HPDE6-E6E7 (cell line): ENCODE results near the gene SLC29A3.
"Not testable (repeated sequence)": the region's sequence is repeated elsewhere in the genome, so short reads cannot be mapped to it uniquely, and the experiment has no call there.

Experiments used
- DNase-seq: peaks from one replicate; pipeline ENCODE4 v3.0.0; 2011; ENCODE audit warnings: missing footprints; ENCODE audit errors: extremely low spot score

SLC29A3 gene

DNA sequence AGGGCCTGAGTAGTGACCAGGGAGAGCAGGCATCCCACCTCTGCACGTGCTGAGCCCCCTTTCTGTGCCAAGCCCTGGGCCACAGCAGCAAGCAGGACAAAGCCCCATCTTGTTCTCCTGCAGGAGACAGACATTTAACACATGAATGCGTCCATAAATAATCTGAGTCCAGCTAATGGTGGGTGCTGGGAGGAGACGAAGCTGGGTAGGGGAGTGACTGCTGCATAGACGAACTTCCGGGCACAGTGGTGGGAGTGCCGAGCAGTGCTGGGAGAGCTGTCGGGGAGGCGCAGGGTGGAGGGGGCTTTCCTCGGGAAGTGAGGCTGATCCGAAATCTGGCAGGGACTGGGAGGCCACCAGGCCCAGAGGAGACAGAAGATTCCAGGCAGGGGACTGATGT, 35.2 kb upstream of the SLC29A3 start:
- no peak for DNase-seq

GRCh38 chr10:71284544-71285179, 34.4 kb upstream of the SLC29A3 start:
- no peak for DNase-seq

DNA sequence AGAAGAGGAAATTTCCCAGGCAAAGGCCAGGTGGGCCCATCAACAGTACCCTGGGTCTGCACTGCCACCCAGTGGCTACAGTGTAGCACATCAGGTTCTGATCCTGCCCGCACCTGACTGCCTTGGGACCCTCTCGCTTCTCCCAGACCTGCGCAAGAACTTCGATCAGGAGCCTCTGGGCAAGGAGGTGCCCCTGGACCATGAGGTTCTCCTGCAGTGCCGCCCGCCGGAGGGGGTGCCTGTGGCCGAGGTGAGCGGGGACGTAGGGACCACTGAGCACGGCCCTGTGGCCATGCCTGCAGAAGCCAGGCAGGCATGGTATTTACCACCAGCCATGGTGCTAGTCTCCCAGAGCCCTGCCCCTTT, 33.9 kb upstream of the SLC29A3 start:
- no peak for DNase-seq

GRCh38 chr10:71285986-71286385, 33.1 kb upstream of the SLC29A3 start:
- DNase-seq, result no peak

DNA sequence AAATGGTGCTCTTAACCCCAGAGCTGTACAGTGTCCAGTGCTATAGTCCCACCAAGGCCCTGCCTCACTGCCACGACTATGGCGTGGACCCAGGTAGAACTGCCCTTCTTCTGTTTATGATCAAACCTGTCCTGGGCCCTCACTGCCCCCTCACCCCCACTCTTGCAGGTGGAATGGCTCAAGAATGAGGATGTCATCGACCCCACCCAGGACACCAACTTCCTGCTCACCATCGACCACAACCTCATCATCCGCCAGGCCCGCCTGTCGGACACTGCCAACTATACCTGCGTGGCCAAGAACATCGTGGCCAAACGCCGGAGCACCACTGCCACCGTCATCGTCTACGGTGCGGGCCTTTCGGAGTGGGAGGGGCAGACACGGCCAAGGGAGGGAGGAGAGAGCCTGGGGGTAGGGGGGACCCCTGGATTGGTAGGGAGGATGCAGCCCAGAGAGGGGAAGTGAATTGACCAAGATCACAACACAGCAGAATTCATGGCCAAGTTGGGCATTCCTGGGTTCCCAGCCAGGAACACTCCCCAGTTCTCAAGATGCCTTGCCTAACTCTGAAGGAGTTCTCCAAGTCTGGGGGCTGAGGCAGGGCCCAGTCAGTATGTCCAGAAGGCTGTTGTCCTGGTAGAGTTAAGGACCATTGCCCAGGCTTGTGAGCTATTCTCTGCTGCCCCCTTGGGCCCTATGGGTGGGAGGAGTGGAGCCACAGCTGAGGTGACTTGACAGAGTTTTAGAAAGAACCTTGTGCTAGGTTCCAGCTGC, 32.4 kb upstream of the SLC29A3 start:
- DNase-seq, result no peak

DNA sequence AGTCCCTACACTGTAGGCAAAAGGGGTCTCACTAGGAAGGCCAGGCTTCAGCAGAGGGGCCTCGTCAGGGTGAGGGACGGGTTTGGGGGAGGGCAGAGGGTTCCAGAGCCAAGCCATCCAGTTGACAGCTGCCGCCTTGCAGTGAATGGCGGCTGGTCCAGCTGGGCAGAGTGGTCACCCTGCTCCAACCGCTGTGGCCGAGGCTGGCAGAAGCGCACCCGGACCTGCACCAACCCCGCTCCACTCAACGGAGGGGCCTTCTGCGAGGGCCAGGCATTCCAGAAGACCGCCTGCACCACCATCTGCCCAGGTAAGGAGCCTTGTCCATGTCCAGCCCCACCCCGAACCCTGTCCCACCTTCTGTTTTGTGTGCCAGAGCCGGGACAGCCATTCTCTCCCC, 31.6 kb upstream of the SLC29A3 start:
- DNase-seq, result no peak

- DNase-seq, result no peak
Measured at GRCh38 chr10:71288461-71288860, 30.6 kb upstream of the SLC29A3 start.

DNA sequence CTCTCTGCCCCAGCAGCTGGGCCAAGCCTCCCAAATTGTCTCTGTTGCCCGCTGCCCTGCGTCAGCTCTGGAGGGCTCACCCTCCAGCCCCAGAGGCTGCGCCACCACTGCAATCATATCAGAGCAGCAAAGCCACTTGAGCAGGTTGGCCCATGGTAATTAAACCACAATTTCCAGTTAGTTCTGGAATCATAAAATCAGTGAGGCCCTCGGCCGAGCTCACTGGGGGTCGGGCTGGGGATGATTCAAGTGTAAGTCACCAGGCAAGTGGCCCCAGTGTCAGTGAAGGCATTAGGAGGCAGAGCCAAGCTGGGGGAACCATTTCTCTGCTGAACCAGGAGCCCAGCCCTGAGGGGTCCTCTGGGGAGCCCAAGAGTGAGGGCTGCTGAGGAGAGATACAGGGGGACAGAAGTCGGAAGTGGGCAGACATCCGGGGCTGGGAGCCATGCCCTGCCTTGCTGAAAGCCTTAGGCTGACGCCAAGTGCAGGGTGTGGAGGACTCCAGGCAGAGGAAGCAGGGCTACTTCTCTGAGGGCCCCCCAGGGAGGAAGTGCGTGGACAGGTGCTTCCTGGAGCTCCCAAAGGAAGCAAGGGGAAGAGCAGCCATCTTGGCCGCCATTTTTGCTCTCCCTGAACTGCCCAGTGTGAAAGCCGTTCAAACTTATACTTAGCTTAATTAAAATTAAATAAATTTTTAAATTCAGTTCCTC, 29.5 kb upstream of the SLC29A3 start:
- DNase-seq, result no peak

DNA sequence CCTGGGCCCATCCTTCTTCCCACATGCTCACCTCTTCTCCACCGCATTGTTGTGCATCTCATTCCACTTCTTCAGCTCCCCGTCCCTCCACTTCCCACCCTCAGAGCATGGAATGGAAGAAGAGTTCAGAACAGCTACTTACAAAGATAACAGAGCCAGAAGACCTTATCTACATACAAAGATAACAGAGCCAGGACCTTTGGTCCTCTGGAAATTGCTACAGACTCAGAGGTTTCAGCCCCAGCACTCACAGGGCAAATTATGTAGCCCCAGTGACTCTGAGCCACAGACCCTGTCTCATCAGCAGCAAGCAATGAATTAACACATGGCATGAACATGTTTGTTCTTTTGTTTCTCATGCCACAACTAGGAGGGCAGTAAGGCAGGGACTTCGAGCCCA, 28.7 kb upstream of the SLC29A3 start:
- no peak for DNase-seq

- no peak for DNase-seq
Measured at GRCh38 chr10:71290806-71291527, 28.1 kb upstream of the SLC29A3 start.

DNA sequence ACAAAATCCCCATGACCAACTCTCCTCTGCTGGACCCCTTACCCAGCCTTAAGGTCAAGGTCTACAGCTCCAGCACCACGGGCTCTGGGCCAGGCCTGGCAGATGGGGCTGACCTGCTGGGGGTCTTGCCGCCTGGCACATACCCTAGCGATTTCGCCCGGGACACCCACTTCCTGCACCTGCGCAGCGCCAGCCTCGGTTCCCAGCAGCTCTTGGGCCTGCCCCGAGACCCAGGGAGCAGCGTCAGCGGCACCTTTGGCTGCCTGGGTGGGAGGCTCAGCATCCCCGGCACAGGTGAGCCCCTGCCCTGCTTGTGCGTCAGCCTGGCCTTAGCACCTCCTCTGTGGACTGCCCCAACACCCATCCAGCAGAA, 27.5 kb upstream of the SLC29A3 start:
- no peak for DNase-seq

- DNase-seq, result no peak
Measured at GRCh38 chr10:71292624-71293445, 26.2 kb upstream of the SLC29A3 start.

DNA sequence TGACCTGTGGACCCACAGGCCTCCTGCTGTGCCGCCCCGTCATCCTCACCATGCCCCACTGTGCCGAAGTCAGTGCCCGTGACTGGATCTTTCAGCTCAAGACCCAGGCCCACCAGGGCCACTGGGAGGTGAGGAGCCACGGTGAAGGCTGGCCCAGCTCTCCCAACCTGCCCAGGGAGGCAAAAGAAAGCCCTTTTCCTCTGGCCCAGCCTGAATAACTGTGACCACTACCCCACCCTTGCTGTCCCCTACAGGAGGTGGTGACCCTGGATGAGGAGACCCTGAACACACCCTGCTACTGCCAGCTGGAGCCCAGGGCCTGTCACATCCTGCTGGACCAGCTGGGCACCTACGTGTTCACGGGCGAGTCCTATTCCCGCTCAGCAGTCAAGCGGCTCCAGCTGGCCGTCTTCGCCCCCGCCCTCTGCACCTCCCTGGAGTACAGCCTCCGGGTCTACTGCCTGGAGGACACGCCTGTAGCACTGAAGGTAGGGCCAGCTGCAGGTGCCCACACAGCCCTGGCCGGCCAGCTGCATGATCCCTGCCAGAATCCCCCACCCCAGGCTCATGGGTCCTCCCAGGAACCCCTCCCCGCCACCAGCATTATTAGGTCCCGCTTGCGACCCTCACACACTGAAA, 25.5 kb upstream of the SLC29A3 start:
- DNase-seq, result no peak

DNA sequence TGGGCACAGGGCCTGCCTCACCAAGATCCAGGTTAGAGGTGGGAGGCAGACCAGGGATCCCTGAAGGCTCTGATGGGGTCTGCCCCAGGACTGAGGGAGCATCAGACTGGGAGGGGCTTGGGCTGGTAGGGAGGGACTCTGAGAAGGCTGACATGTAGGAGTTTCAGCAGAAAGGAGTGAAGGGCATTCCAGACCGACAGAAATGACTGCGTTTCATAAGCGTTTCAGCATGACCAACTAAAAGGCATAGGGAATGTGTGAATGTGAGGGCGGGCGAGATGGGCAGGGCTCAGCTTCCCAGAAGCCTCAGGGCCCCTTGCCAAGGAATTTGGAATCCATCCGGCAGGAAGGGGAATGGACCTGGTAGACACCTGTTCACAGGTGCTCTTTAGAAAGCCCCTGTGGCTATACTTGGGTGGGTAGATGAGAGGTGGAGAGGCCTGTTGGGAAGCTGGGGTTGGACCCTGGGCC, 24.9 kb upstream of the SLC29A3 start:
- DNase-seq, result no peak

DNA sequence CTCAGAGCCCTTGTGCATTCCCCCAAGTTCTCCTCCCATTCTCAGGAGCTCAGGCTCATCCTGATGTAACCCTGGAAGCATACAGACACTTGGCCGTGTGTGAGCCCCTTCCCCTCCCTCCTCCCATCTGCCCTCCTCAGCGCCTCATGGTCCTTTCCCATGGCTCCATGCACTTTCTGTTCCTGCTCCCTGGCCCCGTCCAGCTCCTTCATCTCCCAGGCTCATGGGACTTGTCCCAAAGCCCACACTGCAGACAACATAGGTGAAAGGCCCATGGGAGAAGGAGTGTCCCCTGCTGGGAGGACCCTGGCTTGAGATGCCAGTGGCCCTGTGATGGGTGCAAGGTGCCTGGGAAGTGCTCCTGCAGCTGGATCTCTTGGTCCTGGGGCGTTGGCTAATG, 24.2 kb upstream of the SLC29A3 start:
- DNase-seq, result no peak

DNA sequence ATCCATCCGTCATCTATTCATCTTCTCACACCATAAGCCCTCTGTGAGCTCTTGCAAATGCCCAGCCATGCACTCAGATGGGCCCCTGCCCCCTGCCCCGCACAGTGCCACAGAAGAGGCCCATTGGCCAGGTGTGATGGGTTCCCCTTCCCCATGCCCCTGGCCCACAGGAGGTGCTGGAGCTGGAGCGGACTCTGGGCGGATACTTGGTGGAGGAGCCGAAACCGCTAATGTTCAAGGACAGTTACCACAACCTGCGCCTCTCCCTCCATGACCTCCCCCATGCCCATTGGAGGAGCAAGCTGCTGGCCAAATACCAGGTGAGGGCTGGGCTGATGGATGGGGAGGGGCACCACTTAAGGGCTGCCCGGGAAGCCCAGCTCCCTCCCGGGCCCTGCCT, 23.4 kb upstream of the SLC29A3 start:
- DNase-seq, result no peak

DNA sequence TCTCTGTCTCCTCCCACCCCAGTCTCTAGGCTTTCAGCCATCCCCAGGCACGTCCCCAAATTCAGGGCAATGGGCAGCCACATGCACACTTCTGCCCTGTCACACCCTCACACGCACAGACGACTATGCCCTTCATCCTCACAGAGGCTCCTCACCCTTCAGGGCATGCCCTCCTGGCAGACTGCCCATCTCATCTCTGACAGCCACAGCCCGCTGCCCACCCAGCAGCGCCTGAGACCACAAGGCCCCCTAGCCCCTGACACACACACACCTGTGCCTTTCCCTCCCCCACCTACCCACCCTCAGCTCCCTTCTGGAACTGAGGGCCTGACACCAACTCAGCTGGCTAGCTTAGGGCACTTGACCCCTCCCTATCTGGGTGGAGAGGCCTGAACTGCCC, 23.0 kb upstream of the SLC29A3 start:
- no peak for DNase-seq

- not testable (repeated sequence) for DNase-seq
Measured at GRCh38 chr10:71296811-71297210, 22.2 kb upstream of the SLC29A3 start.

DNA sequence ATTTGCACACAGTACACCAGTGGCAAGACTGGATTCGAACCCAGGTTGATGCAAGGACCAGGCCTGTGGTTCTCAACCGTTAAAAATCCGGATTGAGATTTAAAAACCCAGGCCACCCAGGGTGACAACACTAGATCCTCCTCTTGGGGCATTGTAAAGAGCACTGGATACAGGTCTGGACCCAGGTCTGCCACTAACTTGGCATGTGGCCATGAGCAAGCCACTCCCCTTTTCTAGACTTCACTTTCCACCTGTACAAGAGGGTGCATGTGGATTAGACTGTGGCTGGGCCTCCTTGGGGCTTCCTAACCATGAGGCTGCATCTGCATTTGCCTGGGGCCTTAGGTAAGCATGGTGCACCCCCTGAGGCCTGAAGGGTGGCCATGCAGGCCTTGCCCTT, 21.7 kb upstream of the SLC29A3 start:
- no peak for DNase-seq

DNA sequence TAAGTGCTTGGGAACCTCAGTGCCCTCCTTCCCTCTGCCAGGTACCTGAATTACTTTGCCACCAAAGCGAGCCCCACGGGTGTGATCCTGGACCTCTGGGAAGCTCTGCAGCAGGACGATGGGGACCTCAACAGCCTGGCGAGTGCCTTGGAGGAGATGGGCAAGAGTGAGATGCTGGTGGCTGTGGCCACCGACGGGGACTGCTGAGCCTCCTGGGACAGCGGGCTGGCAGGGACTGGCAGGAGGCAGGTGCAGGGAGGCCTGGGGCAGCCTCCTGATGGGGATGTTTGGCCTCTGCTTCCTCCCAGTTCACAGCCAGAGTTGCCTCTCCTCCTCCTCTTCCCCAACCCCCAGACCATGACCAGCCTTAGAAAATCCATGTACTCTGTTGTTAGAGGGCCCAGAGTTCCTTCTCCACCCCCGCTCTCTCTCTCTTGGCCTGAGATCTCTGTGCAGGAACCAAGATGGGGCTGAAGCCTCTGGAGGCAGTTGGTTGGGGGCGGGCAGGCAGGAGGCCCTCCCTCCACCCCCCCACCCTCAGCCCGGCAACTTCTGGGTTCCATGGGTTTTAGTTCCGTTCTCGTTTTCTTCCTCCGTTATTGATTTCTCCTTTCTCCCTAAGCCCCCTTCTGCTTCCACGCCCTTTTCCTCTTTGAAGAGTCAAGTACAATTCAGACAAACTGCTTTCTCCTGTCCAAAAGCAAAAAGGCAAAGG, 19.8 kb upstream of the SLC29A3 start:
- DNase-seq, result no peak
